DND-41 (cell line): ENCODE results near the gene PAPOLA.

ENCODE experiments used
- EZH2 ChIP-seq: IDR thresholded peaks from 3 replicates; pipeline ENCODE4 v1.6.1; 2012; ENCODE audit warnings: borderline replicate concordance, low read depth, mild to moderate bottlenecking, moderate library complexity, low read length, inconsistent platforms; ENCODE audit not compliant: severe bottlenecking
- TF ChIP-seq, protein P1 (sequence below): IDR thresholded peaks from 2 replicates; pipeline ENCODE4 v1.5.1; 2012; ENCODE audit warnings: borderline replicate concordance, low read length, moderate library complexity, mild to moderate bottlenecking; ENCODE audit not compliant: poor library complexity, severe bottlenecking; ENCODE audit errors: extremely low read depth

DNA sequence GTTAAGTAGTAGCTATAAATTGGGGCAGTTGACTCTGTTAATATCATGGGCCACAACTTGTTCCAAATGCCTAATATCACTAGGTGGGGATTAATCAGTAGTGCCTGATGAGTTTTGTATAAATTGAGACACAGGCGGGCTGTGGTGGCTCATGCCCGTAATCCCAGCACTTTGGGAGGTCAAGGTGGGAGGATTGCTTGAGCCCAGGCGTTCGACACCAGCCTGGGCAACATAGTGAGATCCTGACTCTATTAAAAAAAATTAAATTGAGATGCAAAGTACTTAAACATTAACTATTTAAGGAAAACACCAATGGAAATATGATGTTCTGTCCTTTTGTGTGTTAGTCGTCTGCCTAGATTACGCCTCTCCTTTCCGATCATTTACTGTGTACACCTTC is 9.0 kb downstream of the PAPOLA start:
- TF ChIP-seq, protein P1, sequence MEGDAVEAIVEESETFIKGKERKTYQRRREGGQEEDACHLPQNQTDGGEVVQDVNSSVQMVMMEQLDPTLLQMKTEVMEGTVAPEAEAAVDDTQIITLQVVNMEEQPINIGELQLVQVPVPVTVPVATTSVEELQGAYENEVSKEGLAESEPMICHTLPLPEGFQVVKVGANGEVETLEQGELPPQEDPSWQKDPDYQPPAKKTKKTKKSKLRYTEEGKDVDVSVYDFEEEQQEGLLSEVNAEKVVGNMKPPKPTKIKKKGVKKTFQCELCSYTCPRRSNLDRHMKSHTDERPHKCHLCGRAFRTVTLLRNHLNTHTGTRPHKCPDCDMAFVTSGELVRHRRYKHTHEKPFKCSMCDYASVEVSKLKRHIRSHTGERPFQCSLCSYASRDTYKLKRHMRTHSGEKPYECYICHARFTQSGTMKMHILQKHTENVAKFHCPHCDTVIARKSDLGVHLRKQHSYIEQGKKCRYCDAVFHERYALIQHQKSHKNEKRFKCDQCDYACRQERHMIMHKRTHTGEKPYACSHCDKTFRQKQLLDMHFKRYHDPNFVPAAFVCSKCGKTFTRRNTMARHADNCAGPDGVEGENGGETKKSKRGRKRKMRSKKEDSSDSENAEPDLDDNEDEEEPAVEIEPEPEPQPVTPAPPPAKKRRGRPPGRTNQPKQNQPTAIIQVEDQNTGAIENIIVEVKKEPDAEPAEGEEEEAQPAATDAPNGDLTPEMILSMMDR, result no peak
- TF ChIP-seq EZH2, result no peak
